SK-N-MC (cell line): Measurements from ENCODE around the gene RING1.

Experiments used
- FOXP2 ChIP-seq: optimal IDR thresholded peaks from 2 replicates; pipeline ENCODE3; 2011; ENCODE audit warnings: mild to moderate bottlenecking, moderate library complexity; ENCODE audit not compliant: insufficient read depth; ENCODE audit errors: extremely low read length, control extremely low read depth
- POLR2AphosphoS5 ChIP-seq: IDR thresholded peaks from 2 replicates; pipeline ENCODE4 v1.6.1; 2012; ENCODE audit warnings: mild to moderate bottlenecking, low read depth, low read length, borderline replicate concordance

GRCh38 chr6:33204165-33204414, 4.2 kb upstream of the RING1 start:
- TF ChIP-seq POLR2AphosphoS5 (no peak), FOXP2 (no peak)
